ENCODE measurements around the gene SPAG16.

The SPAG16 gene

DNA sequence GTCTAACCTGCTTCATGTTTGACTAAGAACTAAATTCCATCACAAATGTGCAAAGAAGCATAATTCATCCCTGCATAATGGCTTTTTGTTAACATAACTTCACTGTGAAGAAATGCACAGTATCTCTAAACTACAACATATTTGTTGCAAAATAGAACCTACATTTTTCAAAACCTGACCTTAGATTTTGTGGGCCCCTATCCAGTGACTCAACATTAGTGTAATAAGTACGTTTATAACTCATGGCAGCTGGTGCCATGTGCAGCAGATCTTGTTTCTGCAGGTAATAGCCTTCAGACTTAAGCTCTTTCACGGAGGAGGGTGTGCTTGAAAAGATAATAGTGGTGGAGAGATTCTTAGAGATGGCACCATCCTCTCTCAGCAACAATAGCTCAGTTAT lies 1098.0 kb downstream of the SPAG16 start:
- Histone ChIP-seq H3K4me3 (no peak overlapping the region), H3K27ac (no peak overlapping the region)

DNA sequence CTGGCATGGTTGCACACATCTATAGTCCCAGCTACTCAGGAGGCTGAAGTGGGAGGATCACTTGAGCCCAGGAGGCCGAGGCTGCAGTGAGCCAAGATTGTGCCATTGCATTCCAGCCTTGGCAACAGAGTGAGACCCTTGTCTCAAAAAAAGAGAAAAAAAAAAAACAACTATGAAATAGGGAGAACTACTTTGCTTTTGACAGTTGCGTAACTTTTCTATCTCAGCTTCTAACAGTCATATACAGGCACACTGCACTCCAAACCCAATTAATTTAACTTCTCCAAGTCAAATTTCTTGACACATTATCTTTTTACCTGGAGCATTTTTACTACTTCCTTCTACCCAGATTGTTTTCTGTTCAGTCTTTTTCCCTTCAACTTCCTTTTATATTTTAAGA lies 1102.5 kb downstream of the SPAG16 start:
- H3K4me3 ChIP-seq = no peak overlapping the region
- no peak overlapping the region for H3K27ac ChIP-seq

DNA sequence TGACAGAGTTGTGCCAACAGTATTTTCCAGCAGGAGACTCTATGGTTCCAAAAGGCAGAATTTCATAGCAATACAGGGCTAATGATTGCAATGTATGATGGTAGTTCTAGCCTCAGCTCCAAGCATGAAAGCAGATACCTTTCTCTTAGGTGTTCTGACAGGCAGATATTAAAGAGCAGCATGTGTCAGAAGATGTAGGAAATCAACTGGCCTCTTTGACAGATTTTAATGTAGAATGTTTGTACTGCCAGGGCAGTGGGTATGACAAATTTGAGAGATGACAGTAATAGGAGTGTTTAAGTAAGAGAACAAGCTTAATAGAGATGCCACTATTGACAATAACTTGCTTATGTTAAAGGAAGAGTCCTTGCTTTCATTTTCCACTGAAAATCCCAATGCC lies 1105.1 kb downstream of the SPAG16 start:
- no peak overlapping the region for H3K4me3 ChIP-seq
- H3K27ac ChIP-seq = no peak overlapping the region

DNA sequence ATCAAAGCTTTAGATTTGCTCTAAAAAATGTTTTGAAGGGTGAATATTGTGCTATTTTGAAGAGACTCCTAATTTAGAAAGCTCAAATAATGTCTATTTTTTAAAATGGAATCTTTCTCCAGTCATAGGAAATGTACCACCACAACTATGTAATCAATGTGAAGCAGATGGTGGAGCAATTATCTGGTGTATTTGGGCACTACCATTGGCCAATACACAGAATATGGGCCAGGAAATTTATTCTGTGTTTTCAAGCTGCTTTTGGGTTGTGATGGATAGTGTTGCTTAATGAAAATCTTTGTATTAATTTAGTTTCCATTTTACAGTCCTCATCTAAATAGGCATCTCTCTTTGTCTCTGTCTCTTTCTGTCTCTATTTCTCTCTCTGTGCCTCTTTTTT lies 1109.5 kb downstream of the SPAG16 start:
- no peak overlapping the region for H3K27ac ChIP-seq
- H3K4me3 ChIP-seq = no peak overlapping the region

DNA sequence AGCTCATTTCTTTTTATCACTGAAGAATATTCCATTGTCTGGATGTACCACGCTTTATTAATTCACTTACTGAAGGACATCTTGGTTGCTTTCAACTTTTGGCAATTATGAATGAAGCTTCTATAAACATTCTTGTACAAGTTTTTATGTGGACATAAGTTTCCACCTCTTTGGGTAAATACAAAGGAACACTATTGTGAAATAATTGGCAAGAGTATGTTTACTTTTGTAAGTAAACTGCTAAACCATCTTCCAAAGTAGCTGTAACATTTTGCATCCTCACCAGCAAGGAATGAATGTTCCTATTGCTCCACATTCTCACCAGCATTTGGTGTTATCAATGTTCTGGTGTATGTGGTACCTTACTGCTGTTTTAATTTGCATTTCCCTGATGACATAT lies 1110.8 kb downstream of the SPAG16 start:
- H3K27ac ChIP-seq = no peak overlapping the region
- H3K4me3 ChIP-seq = no peak overlapping the region

DNA sequence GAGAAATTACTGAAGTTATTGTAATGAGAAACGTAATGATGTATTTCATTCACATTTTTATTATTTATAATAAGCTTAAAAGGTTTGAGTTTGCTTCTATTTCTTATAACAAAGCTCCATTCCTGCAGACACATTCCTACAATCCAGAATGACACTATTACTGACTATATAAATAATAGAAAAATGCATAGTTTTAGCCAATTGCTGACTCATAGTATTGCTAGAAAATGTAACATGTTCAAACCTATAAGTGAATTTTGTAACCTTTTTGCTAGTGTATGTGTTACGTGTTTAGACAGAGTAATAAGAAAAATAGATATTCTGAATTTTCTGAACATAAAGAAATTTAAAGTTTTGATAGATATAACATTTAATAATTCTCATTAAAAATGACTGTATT lies 1117.3 kb downstream of the SPAG16 start:
- Histone ChIP-seq H3K27ac (no peak overlapping the region), H3K4me3 (no peak overlapping the region)

DNA sequence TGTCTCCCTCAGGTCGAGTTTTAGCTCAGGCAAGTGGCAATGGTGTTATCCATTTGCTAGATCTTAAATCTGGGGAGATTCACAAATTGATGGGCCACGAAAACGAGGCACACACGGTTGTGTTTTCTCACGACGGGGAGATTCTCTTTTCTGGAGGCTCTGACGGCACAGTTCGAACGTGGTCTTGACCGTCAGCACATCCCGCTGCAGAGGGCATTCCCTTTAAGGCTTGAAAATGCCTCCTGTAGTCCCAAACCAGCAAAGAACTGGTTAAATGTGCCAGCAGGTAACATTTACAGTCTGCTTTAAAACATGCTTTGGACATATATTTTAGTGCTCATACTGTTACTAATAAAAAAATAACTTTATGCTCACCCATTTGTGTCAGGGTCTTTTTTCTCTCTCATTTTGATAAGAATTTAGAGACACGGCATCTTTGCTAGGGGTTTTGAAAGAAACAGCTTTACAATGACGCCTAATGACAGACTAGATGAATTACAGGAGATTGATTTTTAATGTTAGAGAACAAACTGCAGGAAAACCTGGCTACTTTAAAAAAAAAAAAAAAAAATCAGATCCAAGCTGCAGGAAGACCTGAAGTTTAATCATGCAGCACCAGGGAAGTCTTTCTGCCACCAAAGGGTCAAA lies 1126.0 kb downstream of the SPAG16 start:
- Histone ChIP-seq H3K4me3 (no peak overlapping the region), H3K27ac (no peak overlapping the region)

DNA sequence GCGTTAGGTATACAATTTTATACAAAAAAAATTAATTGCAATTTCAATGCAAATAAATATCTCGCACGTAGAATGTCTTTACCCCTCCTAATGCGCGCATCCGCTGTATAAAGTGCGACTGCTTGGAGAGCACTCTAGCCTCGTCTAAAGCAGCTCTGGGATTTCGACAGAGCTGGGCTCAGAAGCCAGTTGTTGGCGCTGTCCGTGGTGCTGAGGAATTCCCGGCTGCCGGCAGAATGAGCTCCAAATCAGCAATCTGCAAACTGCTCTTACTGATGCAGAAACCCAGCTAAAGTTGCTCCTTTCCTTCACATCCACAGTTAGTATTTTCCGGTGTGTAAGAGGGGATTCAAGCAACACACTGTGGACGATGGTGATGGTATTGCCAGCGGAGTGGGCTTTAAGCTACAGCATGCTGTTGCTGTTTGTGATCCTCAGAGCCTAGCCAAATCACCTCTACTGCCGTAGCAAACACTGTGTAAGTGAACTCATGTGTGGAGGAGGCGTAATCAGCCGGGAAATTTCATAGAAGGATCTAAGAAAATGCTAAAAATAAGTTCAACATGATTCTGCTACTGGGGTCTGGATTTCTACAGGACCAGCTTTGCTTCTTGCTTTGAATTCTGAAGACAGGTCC lies 1126.8 kb downstream of the SPAG16 start, which contains the start of gene VWC2L:
Gene VWC2L (plus strand): TSS at position 137 of the 637 bp plus-strand sequence. CDS start 3,140 bp downstream, outside the sequence.
- no peak within 1 kb of the TSS for H3K27ac ChIP-seq
- H3K4me3 ChIP-seq = no peak within 1 kb of the TSS

DNA sequence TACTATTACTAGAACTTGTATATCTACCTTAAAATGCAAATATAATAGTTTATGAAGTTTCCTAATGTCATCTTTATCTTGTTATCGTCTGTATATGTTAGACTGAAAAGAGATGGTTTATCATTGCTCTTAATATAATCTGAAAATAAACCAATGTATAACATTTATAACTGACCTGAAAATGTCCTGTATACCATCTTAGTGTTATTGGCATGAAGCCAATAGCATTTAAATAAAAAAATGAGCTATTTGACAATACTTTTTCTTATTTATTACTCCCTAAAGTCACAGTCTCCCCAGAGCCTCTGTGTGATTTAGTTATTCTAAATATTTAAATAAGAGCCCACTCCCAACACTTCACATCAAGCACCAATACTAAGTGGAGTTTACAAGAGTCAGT lies 1128.4 kb downstream of the SPAG16 start:
- Histone ChIP-seq H3K27ac (no peak overlapping the region), H3K4me3 (no peak overlapping the region)

DNA sequence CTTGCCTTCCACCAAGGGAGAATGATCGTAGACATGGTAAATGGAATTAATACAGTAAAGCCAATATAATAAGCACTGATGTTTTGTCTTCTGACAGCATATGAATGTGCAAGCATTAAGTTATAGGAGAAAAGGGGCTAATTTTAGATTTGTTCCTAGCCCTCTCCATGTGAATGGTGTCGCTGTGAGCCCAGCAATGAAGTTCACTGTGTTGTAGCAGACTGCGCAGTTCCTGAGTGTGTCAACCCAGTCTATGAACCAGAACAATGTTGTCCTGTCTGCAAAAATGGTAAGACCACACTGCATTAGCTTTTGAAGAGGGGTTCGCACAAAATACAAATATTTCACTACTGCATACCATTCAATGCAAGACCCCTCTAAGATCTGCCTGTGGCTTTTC lies 1152.2 kb downstream of the SPAG16 start:
- Histone ChIP-seq H3K4me3 (no peak overlapping the region), H3K27ac (no peak overlapping the region)

DNA sequence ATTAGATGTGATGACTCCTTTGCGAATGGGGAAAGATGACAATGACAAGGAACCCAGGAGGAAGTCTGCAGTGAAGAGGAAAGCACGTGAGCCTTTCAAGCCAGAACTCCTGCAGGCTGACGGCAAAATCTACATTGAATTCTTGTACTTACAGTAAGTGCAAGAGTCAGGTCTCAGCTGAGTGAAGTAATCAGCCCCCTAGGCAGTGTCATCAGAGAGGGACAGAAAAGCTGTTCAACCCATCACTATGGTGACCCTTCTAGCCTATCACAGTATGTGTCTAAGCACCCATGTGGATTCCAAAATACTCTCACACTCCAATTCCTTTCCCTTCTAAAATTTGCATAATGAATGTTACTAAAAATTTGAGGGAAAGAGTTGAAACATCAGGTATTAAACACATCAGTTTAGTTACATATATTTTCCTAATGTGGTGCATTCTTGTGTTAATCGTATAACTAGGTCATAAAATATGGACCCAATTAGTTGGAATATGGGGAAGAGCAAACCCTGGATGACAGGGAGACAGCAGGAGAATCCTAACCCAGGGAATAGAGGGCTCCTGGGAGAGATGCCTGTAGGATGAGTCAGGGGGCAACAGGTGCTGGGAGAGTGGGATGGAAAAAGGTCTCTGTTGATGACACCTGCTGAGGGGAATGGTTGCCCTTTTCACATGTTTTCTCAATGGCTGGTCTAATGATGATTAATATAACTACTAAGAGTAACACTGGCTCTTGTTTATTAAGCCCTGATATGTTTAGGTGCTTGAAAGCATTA lies 1166.0 kb downstream of the SPAG16 start:
- H3K4me3 ChIP-seq = no peak overlapping the region
- H3K27ac ChIP-seq = no peak overlapping the region

DNA sequence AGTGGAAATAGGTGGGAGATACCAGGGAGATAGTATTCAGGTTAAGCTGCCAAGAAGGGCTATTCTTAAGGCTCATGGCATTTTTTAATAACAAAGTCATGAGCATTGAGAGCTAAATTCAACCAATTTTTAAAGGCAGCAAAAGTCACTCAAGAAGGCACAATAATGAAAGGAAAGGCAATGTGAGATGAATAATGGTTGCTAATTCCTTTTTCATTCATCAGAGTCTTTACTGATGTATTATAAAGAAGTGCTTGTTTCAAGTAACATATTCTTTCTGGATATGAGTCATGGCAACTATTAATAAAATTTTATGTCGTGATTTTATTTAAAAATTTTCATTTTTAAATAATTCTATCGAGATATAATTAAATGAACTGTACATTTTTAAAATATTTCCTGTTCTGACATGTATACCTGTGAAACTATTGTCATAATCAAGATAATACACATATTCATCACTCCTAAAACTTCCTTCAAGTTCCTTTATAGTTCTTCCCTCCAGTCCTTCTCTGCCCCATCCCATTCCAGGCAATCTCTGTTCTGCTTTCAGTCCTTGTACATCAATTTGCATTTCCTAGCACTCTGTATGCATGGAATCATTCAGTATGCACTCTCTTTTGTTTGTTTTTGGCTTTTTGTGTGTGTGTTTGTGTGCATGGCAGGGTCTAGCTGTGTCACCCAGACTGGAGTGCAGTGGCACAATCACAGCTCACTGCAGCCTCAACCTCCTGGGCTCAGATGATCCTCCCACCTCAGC lies 1167.4 kb downstream of the SPAG16 start:
- H3K27ac ChIP-seq = no peak overlapping the region
- no peak overlapping the region for H3K4me3 ChIP-seq

Measured in skin epidermis (tissue), 12 donors.